ENCODE measurements around the gene PEPD. TPM values are rescaled to one million over a fixed set of nuclear protein-coding genes. Genes with fewer than 3 reads are reported as not detected.

Gene PEPD
- total RNA-seq, 8 experiments from 2014 or later = 15.1 to 113 (median 40.7) TPM

- ATAC-seq (replicated peaks in 6 of 8) = peak in 6 of 8 experiments; percentile 22 to 50 (median 33)
- no peak overlapping the region for H3K4me3 ChIP-seq
- no peak overlapping the region for H3K27ac ChIP-seq
- in situ Hi-C loops (cut with MboI; ENCODE audit: low pct_unique_long_range_greater_than_20kb in 2 of 9, low sequenced_read_pairs in 9 of 9, unreplicated experiment in 9 of 9) = no loop called here
- 100% methylated on average over 1 of the region's 22 CpGs; no CpG with 5 or more reads in 9 of the 10 experiments for WGBS, 10 experiments
- peaks cover 22 to 43% of the 10 kb centered on the region in 2 donors for H3K4me1 ChIP-seq (replicated peaks in 1 of 2)
Measured at GRCh38 chr19:33389421-33390100, 132.0 kb downstream of the PEPD start.

- no peak for ATAC-seq (replicated peaks in 6 of 8)
- WGBS, 10 experiments = 66 to 100% (median 100%) methylated on average over 1 to 6 of the region's 28 CpGs; no CpG with 5 or more reads in 5 of the 10 experiments
- H3K27ac ChIP-seq = no peak overlapping the region
- in situ Hi-C loops (cut with MboI; ENCODE audit: low pct_unique_long_range_greater_than_20kb in 2 of 9, low sequenced_read_pairs in 9 of 9, unreplicated experiment in 9 of 9) = no loop called here
- no peak overlapping the region for H3K4me3 ChIP-seq
- peaks cover 19 to 37% of the 10 kb centered on the region in 2 donors for H3K4me1 ChIP-seq (replicated peaks in 1 of 2)
Measured at GRCh38 chr19:33388725-33389420, 132.7 kb downstream of the PEPD start.

- in situ Hi-C loops (cut with MboI; ENCODE audit: low pct_unique_long_range_greater_than_20kb in 2 of 9, low sequenced_read_pairs in 9 of 9, unreplicated experiment in 9 of 9) = no loop called here
- 85 to 100% (median 100%) methylated on average over 1 to 6 of the region's 13 CpGs; no CpG with 5 or more reads in 5 of the 10 experiments for WGBS, 10 experiments
- Histone ChIP-seq H3K4me3 (no peak overlapping the region), H3K4me1 (replicated peaks in 1 of 2) (peaks cover 13 to 31% of the 10 kb centered on the region in 2 donors), H3K27ac (no peak overlapping the region)
- no peak for ATAC-seq (replicated peaks in 6 of 8)
Measured at GRCh38 chr19:33388231-33388724, 133.3 kb downstream of the PEPD start.

- no peak for ATAC-seq (replicated peaks in 6 of 8)
- 80 to 100% (median 98%) methylated on average over 1 to 8 of the region's 39 CpGs; no CpG with 5 or more reads in 5 of the 10 experiments for WGBS, 10 experiments
- Histone ChIP-seq H3K27ac (no peak overlapping the region), H3K4me1 (replicated peaks in 1 of 2) (peaks cover 17 to 24% of the 10 kb centered on the region in 2 donors), H3K4me3 (no peak overlapping the region)
- in situ Hi-C loops (cut with MboI; ENCODE audit: low pct_unique_long_range_greater_than_20kb in 2 of 9, low sequenced_read_pairs in 9 of 9, unreplicated experiment in 9 of 9) = no loop called here
Measured at GRCh38 chr19:33387351-33388230, 134.0 kb downstream of the PEPD start.

GRCh38 chr19:33386361-33386858 lies 135.2 kb downstream of the PEPD start:
- 80 to 97% (median 93%) methylated on average over 1 to 6 of the region's 15 CpGs; no CpG with 5 or more reads in 2 of the 10 experiments for WGBS, 10 experiments
- no peak overlapping the region for H3K27ac ChIP-seq
- no peak overlapping the region for H3K4me3 ChIP-seq
- H3K4me1 ChIP-seq (replicated peaks in 1 of 2) = peaks cover 17 to 19% of the 10 kb centered on the region in 2 donors
- in situ Hi-C loops (cut with MboI; ENCODE audit: low pct_unique_long_range_greater_than_20kb in 2 of 9, low sequenced_read_pairs in 9 of 9, unreplicated experiment in 9 of 9) = no loop called here
- ATAC-seq (replicated peaks in 6 of 8) = no peak

GRCh38 chr19:33385956-33386355 lies 135.6 kb downstream of the PEPD start:
- H3K27ac ChIP-seq = no peak overlapping the region
- no peak for ATAC-seq (replicated peaks in 6 of 8)
- WGBS, 10 experiments = 60 to 100% (median 100%) methylated on average over 1 to 6 of the region's 6 CpGs; no CpG with 5 or more reads in 2 of the 10 experiments

GRCh38 chr19:33384983-33385382 lies 136.6 kb downstream of the PEPD start:
- ATAC-seq (replicated peaks in 6 of 8) = no peak
- no peak overlapping the region for H3K27ac ChIP-seq
- H3K4me3 ChIP-seq = no peak overlapping the region
- WGBS, 10 experiments = 67 to 100% (median 92%) methylated on average over 1 to 6 of the region's 8 CpGs; no CpG with 5 or more reads in 1 of the 10 experiments
- in situ Hi-C loops (cut with MboI; ENCODE audit: low pct_unique_long_range_greater_than_20kb in 2 of 9, low sequenced_read_pairs in 9 of 9, unreplicated experiment in 9 of 9) = no loop called here
- H3K4me1 ChIP-seq (replicated peaks in 1 of 2) = peaks cover 10% of the 10 kb centered on the region in 2 donors

More at GRCh38 chr19:33385956-33386355, 135.6 kb downstream of the PEPD start:
- in situ Hi-C loops (cut with MboI; ENCODE audit: low pct_unique_long_range_greater_than_20kb in 2 of 9, low sequenced_read_pairs in 9 of 9, unreplicated experiment in 9 of 9) = no loop called here
- Histone ChIP-seq H3K4me1 (replicated peaks in 1 of 2) (peaks cover 17 to 19% of the 10 kb centered on the region in 2 donors), H3K4me3 (no peak overlapping the region)

GRCh38 chr19:33383720-33384292 lies 137.8 kb downstream of the PEPD start:
- 73 to 100% (median 96%) methylated on average over 3 to 9 of the region's 13 CpGs; no CpG with 5 or more reads in 2 of the 10 experiments for WGBS, 10 experiments
- in situ Hi-C loops (cut with MboI; ENCODE audit: low pct_unique_long_range_greater_than_20kb in 2 of 9, low sequenced_read_pairs in 9 of 9, unreplicated experiment in 9 of 9) = no loop called here
- no peak overlapping the region for H3K27ac ChIP-seq

GRCh38 chr19:33382982-33383381 lies 138.6 kb downstream of the PEPD start:
- 33 to 100% (median 95%) methylated on average over 1 to 4 of the region's 4 CpGs; no CpG with 5 or more reads in 1 of the 10 experiments for WGBS, 10 experiments
- H3K27ac ChIP-seq = no peak overlapping the region
- peaks cover 11 to 13% of the 10 kb centered on the region in 2 donors for H3K4me1 ChIP-seq (replicated peaks in 1 of 2)
- in situ Hi-C loops (cut with MboI; ENCODE audit: low pct_unique_long_range_greater_than_20kb in 2 of 9, low sequenced_read_pairs in 9 of 9, unreplicated experiment in 9 of 9) = no loop called here
- peak in 3 of 8 experiments; percentile 35 to 69 (median 52) for ATAC-seq (replicated peaks in 6 of 8)
- H3K4me3 ChIP-seq = no peak overlapping the region

More at GRCh38 chr19:33383720-33384292, 137.8 kb downstream of the PEPD start:
- ATAC-seq (replicated peaks in 6 of 8) = no peak
- Histone ChIP-seq H3K4me3 (no peak overlapping the region), H3K4me1 (replicated peaks in 1 of 2) (peaks cover 5% of the 10 kb centered on the region in 2 donors)

GRCh38 chr19:33382006-33382405 lies 139.6 kb downstream of the PEPD start:
- in situ Hi-C loops (cut with MboI; ENCODE audit: low pct_unique_long_range_greater_than_20kb in 2 of 9, low sequenced_read_pairs in 9 of 9, unreplicated experiment in 9 of 9) = no loop called here
- ATAC-seq (replicated peaks in 6 of 8) = no peak
- WGBS, 10 experiments = 75 to 100% (median 92%) methylated on average over 1 to 4 of the region's 4 CpGs; no CpG with 5 or more reads in 3 of the 10 experiments

GRCh38 chr19:33381101-33381500 lies 140.5 kb downstream of the PEPD start:
- 91 to 100% (median 100%) methylated on average over 1 to 4 of the region's 4 CpGs; no CpG with 5 or more reads in 1 of the 10 experiments for WGBS, 10 experiments
- ATAC-seq (replicated peaks in 6 of 8) = no peak
- H3K4me3 ChIP-seq = no peak overlapping the region
- no peak overlapping the region for H3K27ac ChIP-seq
- H3K4me1 ChIP-seq (replicated peaks in 1 of 2) = peaks cover 25 to 30% of the 10 kb centered on the region in 2 donors
- in situ Hi-C loops (cut with MboI; ENCODE audit: low pct_unique_long_range_greater_than_20kb in 2 of 9, low sequenced_read_pairs in 9 of 9, unreplicated experiment in 9 of 9) = no loop called here

More at GRCh38 chr19:33382006-33382405, 139.6 kb downstream of the PEPD start:
- H3K27ac ChIP-seq = no peak overlapping the region
- no peak overlapping the region for H3K4me3 ChIP-seq
- peaks cover 18 to 22% of the 10 kb centered on the region in 2 donors for H3K4me1 ChIP-seq (replicated peaks in 1 of 2)

Data from motor neuron (in vitro differentiated cells).